HPDE6-E6E7 (cell line): Measurements from ENCODE around the gene IGSF23.
A peak's percentile ranks its signal among the peaks of the same experiment; 100 is the strongest.

Experiments
- DNase-seq: peaks from one replicate; pipeline ENCODE4 v3.0.0; 2011; ENCODE audit warnings: missing footprints; ENCODE audit errors: extremely low spot score

The IGSF23 gene

GRCh38 chr19:44613295-44614178, at the start of gene IGSF23:
IGSF23 (plus strand) TSS chr19:44613563; CDS start chr19:44613646, 83 bp downstream.
- no peak for DNase-seq

- no peak for DNase-seq
Measured at GRCh38 chr19:44566984-44567383, 46.4 kb upstream of the IGSF23 start.

GRCh38 chr19:44567745-44568144, 45.6 kb upstream of the IGSF23 start:
- no peak for DNase-seq

GRCh38 chr19:44570603-44570983, 42.8 kb upstream of the IGSF23 start:
- DNase-seq: no peak

DNA sequence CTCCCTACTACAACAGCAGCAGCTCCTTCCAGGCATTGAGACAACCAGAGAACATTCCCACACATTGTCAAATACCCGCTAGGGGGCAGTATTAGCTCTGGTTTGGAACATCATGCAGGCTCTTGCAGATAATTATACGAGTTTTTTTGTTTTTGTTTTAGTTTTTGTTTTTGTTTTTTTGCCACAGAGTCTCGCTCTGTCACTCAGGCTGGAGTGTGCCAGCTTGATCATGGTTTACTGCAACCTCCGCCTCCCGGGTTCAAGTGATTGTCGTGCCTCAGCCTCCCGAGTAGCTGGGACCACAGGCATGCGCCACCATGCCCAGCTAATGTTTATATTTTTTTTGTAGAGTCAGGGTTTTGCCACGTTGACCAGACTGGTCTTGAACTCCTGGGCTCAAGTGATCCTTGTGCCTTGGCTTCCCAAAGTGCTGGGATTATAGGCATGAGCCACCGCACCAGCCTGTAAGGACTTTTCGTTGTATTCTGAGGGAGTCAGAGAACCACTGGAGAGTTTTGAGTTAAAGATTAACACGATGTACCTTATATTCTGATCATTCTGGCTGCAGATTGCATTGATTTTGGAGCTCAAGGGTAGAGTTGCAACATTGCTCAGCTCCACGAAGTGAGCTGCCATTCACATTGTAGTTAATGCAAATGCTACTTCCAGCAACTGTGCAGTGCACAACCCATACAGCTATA, 42.2 kb upstream of the IGSF23 start:
- DNase-seq: peak; percentile 42

- no peak for DNase-seq
Measured at GRCh38 chr19:44571830-44572580, 41.4 kb upstream of the IGSF23 start.

DNA sequence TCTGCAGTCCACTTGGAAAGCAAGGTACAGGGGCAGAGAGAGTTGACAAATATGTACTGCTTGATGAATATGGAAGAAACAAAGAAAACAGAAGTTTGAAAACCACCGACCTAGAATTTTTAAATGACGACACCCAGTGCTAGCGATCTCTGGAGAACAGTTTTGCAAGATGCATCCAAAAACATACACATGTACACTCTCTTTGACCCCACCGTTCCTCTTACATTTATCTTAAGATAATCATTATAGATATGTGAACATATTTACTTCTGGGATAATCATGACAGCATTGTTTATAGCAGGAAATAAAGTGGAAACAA, 40.8 kb upstream of the IGSF23 start:
- DNase-seq: no peak

- DNase-seq: no peak
Measured at GRCh38 chr19:44573183-44573582, 40.2 kb upstream of the IGSF23 start.

- DNase-seq: no peak
Measured at GRCh38 chr19:44573627-44574026, 39.7 kb upstream of the IGSF23 start.

- DNase-seq: no peak
Measured at GRCh38 chr19:44574186-44574950, 39.0 kb upstream of the IGSF23 start.

DNA sequence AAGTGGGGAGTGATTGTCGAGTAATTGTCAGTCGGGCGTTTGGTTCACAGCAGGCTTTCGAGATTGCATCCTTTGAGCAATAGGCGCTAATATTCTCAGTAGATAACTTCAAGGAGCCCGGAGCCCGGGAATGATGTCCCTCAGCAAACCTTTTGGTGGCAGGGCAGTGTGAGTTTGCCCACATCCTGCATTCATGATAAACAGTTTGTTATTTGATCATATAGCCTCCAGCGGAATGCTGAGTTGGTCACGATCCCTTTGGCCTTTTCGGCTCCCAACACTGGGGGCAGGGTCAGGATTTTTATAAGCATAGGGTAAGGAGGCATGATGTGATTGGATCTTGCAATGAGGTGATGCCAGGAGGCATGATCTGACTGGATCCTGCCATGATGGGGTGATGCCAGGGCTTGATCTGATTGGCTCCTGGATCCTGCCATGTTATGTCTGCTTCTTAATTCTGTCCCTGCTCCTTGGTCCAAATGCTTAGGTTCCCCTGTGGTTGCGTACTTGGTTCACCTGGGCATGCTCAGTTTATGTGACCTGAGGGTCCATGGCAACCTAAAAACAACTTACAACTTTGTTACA, 38.2 kb upstream of the IGSF23 start:
- DNase-seq: no peak

- peak; percentile 39 for DNase-seq
Measured at GRCh38 chr19:44576843-44577565, 36.4 kb upstream of the IGSF23 start.

DNA sequence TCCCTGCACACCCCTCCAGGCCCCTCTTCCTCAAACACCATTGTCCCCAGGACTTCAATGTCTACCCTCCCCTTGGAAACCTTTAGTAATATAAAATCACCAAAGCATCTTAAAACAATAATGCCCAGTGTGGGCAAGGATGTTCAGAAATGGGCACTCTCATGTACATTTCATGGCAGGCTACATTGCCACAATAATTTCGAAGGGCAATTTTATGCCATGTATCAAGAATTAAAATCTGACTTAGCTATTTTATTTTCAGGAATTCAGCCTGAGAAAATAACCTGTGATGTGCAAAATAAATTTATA, 35.8 kb upstream of the IGSF23 start:
- DNase-seq: no peak

- DNase-seq: no peak
Measured at GRCh38 chr19:44579663-44580365, 33.5 kb upstream of the IGSF23 start.

GRCh38 chr19:44580366-44580895, 32.9 kb upstream of the IGSF23 start:
- DNase-seq: no peak

DNA sequence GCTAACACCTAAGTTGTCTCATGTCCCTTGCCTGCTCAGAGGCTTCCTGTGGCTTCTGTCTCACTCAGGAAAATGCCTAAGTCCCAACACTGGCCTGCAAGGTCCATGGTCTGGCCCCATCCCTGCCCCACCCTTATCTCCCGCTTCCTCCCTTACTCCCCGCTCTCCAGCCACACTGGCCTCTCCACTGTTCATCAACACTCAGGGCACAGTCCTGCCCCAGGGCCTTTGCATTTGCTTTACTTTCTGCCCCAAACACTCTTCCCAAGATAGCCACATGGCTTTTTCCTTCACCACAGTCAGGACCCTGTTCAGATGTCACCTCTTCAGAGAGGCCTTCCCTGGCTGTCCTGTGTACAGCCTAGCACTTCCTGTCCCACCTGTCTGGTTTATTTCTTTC, 32.1 kb upstream of the IGSF23 start:
- DNase-seq: no peak

DNA sequence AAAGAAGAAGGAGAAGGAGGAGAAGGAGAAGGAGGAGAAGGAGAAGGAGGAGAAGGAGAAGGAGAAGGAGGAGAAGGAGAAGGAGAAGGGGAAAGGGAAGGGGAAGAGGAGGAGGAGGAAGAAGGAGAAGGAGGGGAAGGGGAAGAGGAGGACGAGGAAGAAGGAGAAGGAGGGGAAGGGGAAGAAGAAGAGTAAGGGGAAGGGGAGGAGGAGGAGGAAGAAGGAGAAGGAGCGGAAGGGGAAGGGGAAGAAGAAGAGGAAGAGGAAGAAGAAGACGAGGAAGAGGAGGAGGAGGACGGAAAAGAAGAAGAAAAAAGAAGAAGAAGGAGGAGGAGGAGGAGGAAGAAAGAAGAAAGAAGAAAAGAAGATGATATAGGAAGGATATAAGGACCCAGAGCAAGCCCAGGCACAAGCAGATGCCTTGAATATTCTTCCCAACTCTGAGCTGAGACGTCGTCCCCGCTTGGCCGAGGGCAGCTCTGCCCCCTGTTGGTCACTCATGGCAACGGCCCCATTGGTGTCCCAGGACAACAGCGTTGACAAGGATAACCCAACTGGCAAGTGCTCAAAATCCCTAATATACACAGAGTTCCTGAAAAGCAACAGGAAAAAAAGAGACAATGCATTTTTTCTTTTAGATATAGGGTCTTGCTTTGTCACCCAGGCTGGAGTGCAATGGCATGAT, 30.6 kb upstream of the IGSF23 start:
- DNase-seq: no peak

DNA sequence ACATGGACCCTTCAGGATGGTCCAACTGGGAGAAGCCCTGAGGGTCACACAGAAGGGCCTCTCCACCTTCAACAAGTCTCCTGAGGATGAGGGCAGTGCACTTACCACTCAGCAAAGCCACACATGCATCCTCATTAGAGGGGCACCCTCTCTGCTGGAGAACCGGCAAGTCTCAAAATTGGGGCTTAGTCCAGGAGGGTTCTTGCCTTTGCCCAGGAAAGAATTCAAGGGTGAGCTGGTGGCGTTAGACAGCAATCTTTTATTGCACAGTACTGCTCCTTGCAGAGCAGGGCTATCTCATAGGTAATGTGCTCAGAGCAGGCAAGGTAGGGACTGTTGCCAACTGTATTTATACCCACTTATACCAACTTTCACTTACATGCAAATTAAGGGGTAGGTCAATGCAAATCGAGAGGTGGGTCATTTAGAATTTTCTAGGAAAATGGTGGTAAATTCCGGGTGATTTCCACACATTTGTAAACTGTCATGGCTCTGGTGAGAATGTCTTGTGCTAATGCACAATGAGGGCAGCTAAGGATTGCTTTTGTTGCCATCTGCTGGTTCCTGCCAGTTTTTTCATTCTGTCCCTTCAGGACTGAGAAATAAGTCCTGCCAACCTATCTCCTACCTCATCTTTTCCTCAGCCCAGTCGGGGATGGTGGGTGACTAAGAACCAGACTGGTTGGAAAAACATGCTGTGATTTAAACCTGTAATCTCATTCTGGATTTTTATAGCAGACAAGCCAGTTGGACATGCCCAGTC, 27.8 kb upstream of the IGSF23 start:
- DNase-seq: no peak
